Activated CD4-positive, alpha-beta T cell treated with anti-CD3 and anti-CD28 coated beads, Interleukin-2, amount 10 ng/mL, durations not matched to agents 7 days and 5 days (primary cell): ENCODE data around the gene ADAM29. TPM values are rescaled to one million over a fixed set of nuclear protein-coding genes. Genes with fewer than 3 reads are reported as not detected.
"Not testable (repeated sequence)": the region's sequence is repeated elsewhere in the genome, so short reads cannot be mapped to it uniquely, and the experiment has no call there.

Experiments
- CTCF ChIA-PET: fragments of 350-600 bp; sonication (Branson Sonifier 250); formaldehyde crosslinking; loops from one replicate; lab custom pipeline; 2021; ENCODE audit warnings: antibody characterized with exemption; lab: Charles Lee
- POLR2A ChIA-PET: fragments of 350-600 bp; sonication (Branson Sonifier 250); formaldehyde crosslinking; loops from one replicate; lab custom pipeline; 2021; ENCODE audit warnings: antibody characterized with exemption; lab: Charles Lee
- DNase-seq: peaks from one replicate; pipeline ENCODE4 v3.0.0-alpha.2; 2020
- H3K27ac Mint-ChIP-seq: one replicate; pipeline ENCODE4 v1.8.0; 2021; ENCODE audit warnings: mild to moderate bottlenecking, moderate library complexity, mixed read lengths
- H3K27me3 Mint-ChIP-seq: one replicate; pipeline ENCODE4 v1.8.0; 2021; ENCODE audit warnings: mixed read lengths
- H3K36me3 Mint-ChIP-seq: one replicate; pipeline ENCODE4 v1.8.0; 2021; ENCODE audit warnings: low read depth, mixed read lengths
- H3K4me1 Mint-ChIP-seq: one replicate; pipeline ENCODE4 v1.8.0; 2021; ENCODE audit warnings: mixed read lengths
- H3K4me3 Mint-ChIP-seq: one replicate; pipeline ENCODE4 v1.8.0; 2021; ENCODE audit warnings: mild to moderate bottlenecking, moderate library complexity, mixed read lengths
- H3K9me3 Mint-ChIP-seq: one replicate; pipeline ENCODE4 v1.8.0; 2021; ENCODE audit warnings: mixed read lengths
- total RNA-seq, 2 experiments: library from RNA; stranded (reverse); gene quantifications; one replicate each; pipeline ENCODE4 v1.2.3, GENCODE V29; 2021

The ADAM29 gene
- total RNA-seq, 2 experiments from 2014 or later = not detected

- CTCF ChIA-PET, H3K27ac Mint-ChIP-seq, H3K4me1 Mint-ChIP-seq, DNase-seq, H3K36me3 Mint-ChIP-seq, H3K4me3 Mint-ChIP-seq, H3K27me3 Mint-ChIP-seq, POLR2A ChIA-PET: not testable (repeated sequence)
- peaks cover 17% of the 10 kb centered on the region for H3K9me3 Mint-ChIP-seq
These were observed 65.7 kb downstream of the ADAM29 start for GRCh38 chr4:174983870-174984269.

- Mint-ChIP-seq H3K27ac (no peak overlapping the region), H3K27me3 (no peaks in the 10 kb centered on the region), H3K9me3 (peaks cover 12% of the 10 kb centered on the region), H3K36me3 (no peaks in the 10 kb centered on the region), H3K4me1 (no peaks in the 10 kb centered on the region), H3K4me3 (no peak overlapping the region)
- CTCF ChIA-PET = no interaction called here
- no peak for DNase-seq
- POLR2A ChIA-PET = interaction anchor here (0.5 kb wide), 1 partner anchor 156 kb away, joined by 4 read pairs; no protein-coding TSS in a partner anchor
These were observed 71.6 kb downstream of the ADAM29 start for GRCh38 chr4:174989791-174990190.

- DNase-seq = no peak
- H3K9me3 Mint-ChIP-seq = peaks cover 5% of the 10 kb centered on the region
- no peaks in the 10 kb centered on the region for H3K4me1 Mint-ChIP-seq
- ChIA-PET POLR2A (no interaction called here), CTCF (no interaction called here)
- H3K4me3 Mint-ChIP-seq = no peak overlapping the region
- H3K27me3 Mint-ChIP-seq = no peaks in the 10 kb centered on the region
- no peak overlapping the region for H3K27ac Mint-ChIP-seq
- H3K36me3 Mint-ChIP-seq = no peaks in the 10 kb centered on the region
These were observed 75.8 kb downstream of the ADAM29 start for GRCh38 chr4:174993916-174994315.

GRCh38 chr4:174996079-174996478 is 77.9 kb downstream of the ADAM29 start:
- no peaks in the 10 kb centered on the region for H3K36me3 Mint-ChIP-seq
- CTCF ChIA-PET = no interaction called here

GRCh38 chr4:174999407-174999806 is 81.2 kb downstream of the ADAM29 start:
- Mint-ChIP-seq H3K36me3 (no peaks in the 10 kb centered on the region), H3K4me1 (no peaks in the 10 kb centered on the region), H3K4me3 (no peak overlapping the region), H3K27me3 (no peaks in the 10 kb centered on the region), H3K27ac (no peak overlapping the region), H3K9me3 (peaks cover 2% of the 10 kb centered on the region)
- no peak for DNase-seq
- CTCF ChIA-PET = no interaction called here
- POLR2A ChIA-PET = no interaction called here

More at GRCh38 chr4:174996079-174996478, 77.9 kb downstream of the ADAM29 start:
- Mint-ChIP-seq H3K9me3 (peaks cover 5% of the 10 kb centered on the region), H3K27ac (no peak overlapping the region), H3K4me1 (no peaks in the 10 kb centered on the region), H3K4me3 (no peak overlapping the region), H3K27me3 (no peaks in the 10 kb centered on the region)
- DNase-seq = no peak
- POLR2A ChIA-PET = no interaction called here

GRCh38 chr4:175017751-175018150 is 99.6 kb downstream of the ADAM29 start:
- ChIA-PET CTCF (no interaction called here), POLR2A (no interaction called here)
- Mint-ChIP-seq H3K27ac (no peak overlapping the region), H3K27me3 (no peaks in the 10 kb centered on the region), H3K4me3 (no peak overlapping the region), H3K36me3 (no peaks in the 10 kb centered on the region), H3K9me3 (peaks cover 3% of the 10 kb centered on the region), H3K4me1 (no peaks in the 10 kb centered on the region)
- DNase-seq = no peak

- H3K4me3 Mint-ChIP-seq, H3K27me3 Mint-ChIP-seq, H3K36me3 Mint-ChIP-seq, H3K9me3 Mint-ChIP-seq, H3K4me1 Mint-ChIP-seq, H3K27ac Mint-ChIP-seq, DNase-seq, POLR2A ChIA-PET, CTCF ChIA-PET: not testable (repeated sequence)
These were observed 101.3 kb downstream of the ADAM29 start for GRCh38 chr4:175019447-175019846.

Other genes starting within 250 kb of the ADAM29 start
- not detected for gene GLRA3, start 89.1 kb upstream of the ADAM29 start, total RNA-seq